Sigmoid colon (tissue), 7 donors: Measurements from ENCODE around the gene PPIP5K2. TPM values are rescaled to one million over a fixed set of nuclear protein-coding genes. Genes with fewer than 3 reads are reported as not detected.

Experiments
- DNase-seq: peaks from one replicate; pipeline ENCODE4 v3.0.0-alpha.2; 2019
- H3K27ac ChIP-seq, 4 donors: fragments of 200-600 bp; sonication (generic); one replicate each; pipeline ENCODE4 v1.5.1; 2016 to 2019; ENCODE audit warnings: mild to moderate bottlenecking in 1 of 4
- H3K27me3 ChIP-seq, 3 donors: fragments of 200-600 bp; sonication (generic); one replicate each; pipeline ENCODE4 v1.5.1; 2019; ENCODE audit warnings: mild to moderate bottlenecking in 1 of 3
- H3K36me3 ChIP-seq, 4 donors: fragments of 200-600 bp; sonication (generic); one replicate each; pipeline ENCODE4 v1.5.1; 2016 to 2019
- H3K4me1 ChIP-seq, 4 donors: fragments of 200-600 bp; sonication (generic); one replicate each; pipeline ENCODE4 v1.5.1; 2017 to 2019
- H3K4me3 ChIP-seq, 4 donors: fragments of 200-600 bp; sonication (generic); one replicate each; pipeline ENCODE4 v1.5.1; 2017 to 2019; ENCODE audit warnings: mild to moderate bottlenecking in 2 of 4, moderate library complexity in 1 of 4
- H3K9me3 ChIP-seq, 4 donors: fragments of 200-600 bp in 3 of 4; sonication (generic) in 3 of 4; one replicate each; pipeline versions ENCODE4 v1.5.1 to v1.6.1; 2013 to 2019
- EP300 ChIP-seq, 4 donors: sonication (generic); formaldehyde crosslinking; IDR thresholded peaks; one replicate each; pipeline ENCODE4 v1.6.1; 2017; ENCODE audit warnings: antibody characterized with exemption in 4 of 4
- POLR2A ChIP-seq, 2 donors: fragments of 450-650 bp; IDR thresholded peaks; one replicate each; pipeline ENCODE4 v1.6.1; 2016; ENCODE audit warnings: antibody characterized with exemption in 2 of 2, mild to moderate bottlenecking in 2 of 2, moderate library complexity in 2 of 2
- POLR2AphosphoS5 ChIP-seq, 4 donors: sonication (generic); formaldehyde crosslinking; IDR thresholded peaks; one replicate each; pipeline ENCODE4 v1.6.1; 2017; ENCODE audit warnings: antibody characterized with exemption in 4 of 4
- WGBS, 2 donors: extraction: QIAGEN DNeasy Blood & Tissue Kit; methylation state at CpG; one replicate each; pipeline ENCODE4 v1.1.7; 2013; 5-methylcytosine and 5-hydroxymethylcytosine counted together
- intact Hi-C: fragments of 100-400 bp; cut with DNase I; formaldehyde crosslinking; loops from one replicate; pipeline ENCODE4 v1.15.1; 2023
- polyA plus RNA-seq, 3 donors: library from polyadenylated mRNA; stranded (reverse); fragments of 200-250 nt; gene quantifications; one replicate each; pipeline ENCODE4 v1.2.3, GENCODE V29; 2013
- total RNA-seq, 4 donors: library from RNA; depleted of rRNA; stranded (reverse); fragments of >200 nt; gene quantifications; one replicate each; pipeline ENCODE4 v1.1.0, GENCODE V29; 2016
- TF ChIP-seq, protein P1 (sequence below), 4 experiments: fragments of 450-650 bp in 3 of 4; fragments of 200-600 bp in 1 of 4; IDR thresholded peaks; one replicate each; pipeline ENCODE4 v1.5.1; 2016 to 2019; ENCODE audit warnings: antibody characterized with exemption in 4 of 4, mild to moderate bottlenecking in 3 of 4, moderate library complexity in 2 of 4
- donor health status: healthy with polysubstance abuse.
- donor health status: Bipolar disorder and iron deficiency.
- donor health status: healthy.

Gene PPIP5K2
- total and polyA plus RNA-seq, 7 donors = 20.4 to 34.1 (median 22.8) TPM

- 81 to 93% methylated on average over 5 of the region's 5 CpGs for WGBS, 2 donors
- Histone ChIP-seq H3K9me3 (no peaks in the 10 kb centered on the region), H3K27me3 (no peaks in the 10 kb centered on the region), H3K4me1 (peaks cover 0 to 30% (median 12%) of the 10 kb centered on the region in 4 donors), H3K36me3 (peaks cover 0 to 5% (median 0%) of the 10 kb centered on the region in 4 donors), H3K27ac (no peak overlapping the region), H3K4me3 (no peak overlapping the region)
- intact Hi-C loops = loop anchor here (10.0 kb wide), 1 partner anchor 372 kb away; the partner anchor contains the start of gene PAM
- TF ChIP-seq POLR2A (IDR thresholded peaks at IDR 0.05) (no peak), EP300 (IDR thresholded peaks at IDR 0.05) (no peak)
- DNase-seq = no peak
These were observed 6.5 kb downstream of the PPIP5K2 start for GRCh38 chr5:103126557-103126956.

- intact Hi-C loops = loop anchor here (10.0 kb wide), 1 partner anchor 373 kb away; the partner anchor contains the start of gene PAM
- Histone ChIP-seq H3K4me1 (peaks cover 0 to 22% (median 5%) of the 10 kb centered on the region in 4 donors), H3K4me3 (no peak overlapping the region), H3K36me3 (peaks cover 0 to 5% (median 0%) of the 10 kb centered on the region in 4 donors), H3K27ac (no peak overlapping the region), H3K27me3 (no peaks in the 10 kb centered on the region), H3K9me3 (no peaks in the 10 kb centered on the region)
- TF ChIP-seq POLR2A (IDR thresholded peaks at IDR 0.05) (no peak), POLR2AphosphoS5 (IDR thresholded peaks at IDR 0.05) (no peak), EP300 (IDR thresholded peaks at IDR 0.05) (no peak)
- TF ChIP-seq, protein P1, sequence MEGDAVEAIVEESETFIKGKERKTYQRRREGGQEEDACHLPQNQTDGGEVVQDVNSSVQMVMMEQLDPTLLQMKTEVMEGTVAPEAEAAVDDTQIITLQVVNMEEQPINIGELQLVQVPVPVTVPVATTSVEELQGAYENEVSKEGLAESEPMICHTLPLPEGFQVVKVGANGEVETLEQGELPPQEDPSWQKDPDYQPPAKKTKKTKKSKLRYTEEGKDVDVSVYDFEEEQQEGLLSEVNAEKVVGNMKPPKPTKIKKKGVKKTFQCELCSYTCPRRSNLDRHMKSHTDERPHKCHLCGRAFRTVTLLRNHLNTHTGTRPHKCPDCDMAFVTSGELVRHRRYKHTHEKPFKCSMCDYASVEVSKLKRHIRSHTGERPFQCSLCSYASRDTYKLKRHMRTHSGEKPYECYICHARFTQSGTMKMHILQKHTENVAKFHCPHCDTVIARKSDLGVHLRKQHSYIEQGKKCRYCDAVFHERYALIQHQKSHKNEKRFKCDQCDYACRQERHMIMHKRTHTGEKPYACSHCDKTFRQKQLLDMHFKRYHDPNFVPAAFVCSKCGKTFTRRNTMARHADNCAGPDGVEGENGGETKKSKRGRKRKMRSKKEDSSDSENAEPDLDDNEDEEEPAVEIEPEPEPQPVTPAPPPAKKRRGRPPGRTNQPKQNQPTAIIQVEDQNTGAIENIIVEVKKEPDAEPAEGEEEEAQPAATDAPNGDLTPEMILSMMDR (IDR thresholded peaks at IDR 0.05) = no peak
- 87 to 94% methylated on average over 2 of the region's 2 CpGs for whole genome bisulfite sequencing, 2 donors
- no peak for DNase-seq
These were observed 7.3 kb downstream of the PPIP5K2 start for GRCh38 chr5:103127292-103127817.

DNA sequence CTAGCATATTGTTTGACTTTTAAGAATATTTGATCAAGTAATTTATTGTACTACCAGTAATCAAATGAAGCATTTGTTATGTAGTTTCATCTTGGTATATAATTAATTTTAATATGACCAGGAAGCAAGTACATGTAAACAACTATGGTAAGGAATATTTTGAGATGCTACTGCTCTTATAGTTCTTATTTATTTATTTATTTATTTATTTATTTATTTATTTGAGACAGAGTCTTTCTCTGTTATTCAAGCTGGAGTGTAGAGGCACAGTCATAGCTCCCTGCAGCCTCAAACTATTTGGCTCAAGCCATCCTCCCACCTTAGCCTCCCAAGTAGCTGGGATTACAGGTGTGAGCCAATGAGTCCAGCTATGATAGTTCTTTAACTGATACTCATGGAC lies 8.1 kb downstream of the PPIP5K2 start:
- Histone ChIP-seq H3K4me3 (no peak overlapping the region), H3K4me1 (peaks cover 0 to 14% (median 4%) of the 10 kb centered on the region in 4 donors), H3K27me3 (no peaks in the 10 kb centered on the region), H3K27ac (no peak overlapping the region), H3K9me3 (no peaks in the 10 kb centered on the region), H3K36me3 (peaks cover 0 to 5% (median 0%) of the 10 kb centered on the region in 4 donors)
- TF ChIP-seq, protein P1 (IDR thresholded peaks at IDR 0.05) = no peak
- no peak for TF ChIP-seq POLR2A (IDR thresholded peaks at IDR 0.05)
- intact Hi-C loops = loop anchor here (10.0 kb wide), 1 partner anchor 373 kb away; the partner anchor contains the start of gene PAM
- no peak for DNase-seq

DNA sequence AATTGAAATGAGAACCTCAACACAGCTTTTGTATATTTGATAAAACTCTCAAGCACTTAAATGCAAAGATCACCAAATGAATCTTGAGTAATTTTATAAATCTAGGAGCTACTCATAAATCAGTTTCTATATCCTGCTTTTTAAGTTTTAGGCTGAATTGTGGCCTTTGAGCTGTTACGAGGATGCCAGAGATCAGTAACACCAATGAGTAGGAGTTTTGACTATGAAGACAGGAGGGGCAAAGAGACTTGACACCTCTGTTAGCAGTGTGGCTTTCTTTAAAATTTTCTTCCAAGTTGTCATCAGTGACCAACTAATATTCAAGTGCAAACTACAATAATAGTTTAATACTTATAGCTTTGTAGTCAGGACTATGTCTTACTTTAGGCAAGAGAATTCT lies 12.6 kb downstream of the PPIP5K2 start:
- no peaks in the 10 kb centered on the region for H3K9me3 ChIP-seq
- intact Hi-C loops = no loop called here
- 88 to 93% methylated on average over 1 of the region's 1 CpG for whole genome bisulfite sequencing, 2 donors
- no peak for DNase-seq
- TF ChIP-seq POLR2AphosphoS5 (IDR thresholded peaks at IDR 0.05) (no peak), POLR2A (IDR thresholded peaks at IDR 0.05) (no peak), EP300 (IDR thresholded peaks at IDR 0.05) (no peak)
- TF ChIP-seq, protein P1 (IDR thresholded peaks at IDR 0.05) = no peak
- no peak overlapping the region for H3K27ac ChIP-seq
- H3K27me3 ChIP-seq = no peaks in the 10 kb centered on the region
- H3K36me3 ChIP-seq = peaks cover 0 to 35% (median 0%) of the 10 kb centered on the region in 4 donors
- no peak overlapping the region for H3K4me3 ChIP-seq
- no peaks in the 10 kb centered on the region for H3K4me1 ChIP-seq

- Histone ChIP-seq H3K36me3 (peaks cover 0 to 40% (median 0%) of the 10 kb centered on the region in 4 donors), H3K27ac (no peak overlapping the region), H3K9me3 (no peaks in the 10 kb centered on the region), H3K4me1 (no peaks in the 10 kb centered on the region), H3K27me3 (no peaks in the 10 kb centered on the region), H3K4me3 (no peak overlapping the region)
- TF ChIP-seq POLR2AphosphoS5 (IDR thresholded peaks at IDR 0.05) (no peak), EP300 (IDR thresholded peaks at IDR 0.05) (no peak), POLR2A (IDR thresholded peaks at IDR 0.05) (no peak)
- TF ChIP-seq, protein P1 (IDR thresholded peaks at IDR 0.05) = no peak
- intact Hi-C loops = no loop called here
- DNase-seq = no peak
- 54 to 78% methylated on average over 2 of the region's 2 CpGs for WGBS, 2 donors
These were observed 13.1 kb downstream of the PPIP5K2 start for GRCh38 chr5:103133231-103133630.
